GM12878 (cell line): ENCODE results near the gene ARMC6. TPM values are rescaled to one million over a fixed set of nuclear protein-coding genes. Genes with fewer than 3 reads are reported as not detected.

ENCODE experiments used
- ATAC-seq: fragments of 200-7000 bp; cut with Tn5 transposase; 3 replicates; pipeline ENCODE4 v1.9.1; 2020; ENCODE audit warnings: mild to moderate bottlenecking, moderate library complexity
- BruUV-seq: library from RNA; stranded (reverse); fragments of 400-500 nt; replicated peaks from 2 replicates; lab custom pipeline; 2021; lab: Mats Ljungman, UMichigan
- CTCF ChIA-PET: fragments of 300-600 bp; sonication (Branson Sonifier 250); formaldehyde crosslinking; extraction: SDS; loops from one replicate; lab custom pipeline; 2021; ENCODE audit warnings: inconsistent platforms; lab: Yijun Ruan, JAX
- POLR2A ChIA-PET: fragments of 350-600 bp; formaldehyde crosslinking; extraction: SDS; loops from one replicate; lab custom pipeline; 2021; ENCODE audit warnings: inconsistent platforms; lab: Charles Lee
- RAD21 ChIA-PET: fragments of 300-600 bp; sonication (Branson Sonifier 250); formaldehyde crosslinking; loops from one replicate; lab custom pipeline; 2023; ENCODE audit warnings: antibody characterized with exemption; ENCODE audit not compliant: unreplicated experiment; lab: Charles Lee
- SMC1A ChIA-PET: fragments of 300-600 bp; sonication (Branson Sonifier 250); formaldehyde crosslinking; loops from one replicate; lab custom pipeline; 2023; ENCODE audit not compliant: unreplicated experiment, uncharacterized antibody; lab: Charles Lee
- DNase-seq: peaks from one replicate; pipeline ENCODE4 v3.0.0-alpha.2; 2011; ENCODE audit warnings: low read depth, low spot score
- FAIRE-seq: peaks from 3 replicates; lab custom pipeline; 2011; peaks lifted over from hg19 to GRCh38; lab: Jason Lieb, UNC
- H2AFZ ChIP-seq: 2 replicates; pipeline ENCODE4 v1.6.0; 2011; ENCODE audit warnings: low read depth, low read length, control low read depth; ENCODE audit not compliant: control insufficient read depth
- H3K27ac ChIP-seq: 2 replicates; pipeline ENCODE4 v1.5.1; 2011; ENCODE audit warnings: control low read depth; ENCODE audit not compliant: control insufficient read depth, insufficient read depth
- H3K27me3 ChIP-seq, 2 experiments: replicated peaks in 1 of 2; 2 replicates each; pipeline versions ENCODE4 v1.6.0 to v1.6.1; 2011; ENCODE audit warnings: low read length in 1 of 2; ENCODE audit not compliant: control insufficient read depth in 2 of 2, insufficient read depth in 2 of 2
- H3K36me3 ChIP-seq, 2 experiments: 2 replicates each; pipeline ENCODE4 v1.5.1; 2011; ENCODE audit warnings: low read length in 1 of 2; ENCODE audit not compliant: control insufficient read depth in 2 of 2, insufficient read depth in 2 of 2
- H3K4me1 ChIP-seq: 2 replicates; pipeline ENCODE4 v1.6.1; 2011; ENCODE audit warnings: mild to moderate bottlenecking, low read length, moderate library complexity, mixed read lengths; ENCODE audit not compliant: control insufficient read depth, insufficient read depth
- H3K4me2 ChIP-seq: 2 replicates; pipeline ENCODE4 v1.6.0; 2011; ENCODE audit warnings: control low read depth; ENCODE audit not compliant: control insufficient read depth, insufficient read depth
- H3K4me3 ChIP-seq: fragments of 200-600 bp; sonication (generic); 2 replicates; pipeline ENCODE4 v1.5.1; 2016
- H3K79me2 ChIP-seq: 2 replicates; pipeline ENCODE4 v1.6.0; 2011; ENCODE audit warnings: low read length; ENCODE audit not compliant: control insufficient read depth, insufficient read depth
- H3K9ac ChIP-seq: 2 replicates; pipeline ENCODE4 v1.8.0; 2011; ENCODE audit warnings: low read length, control low read depth, mixed read lengths; ENCODE audit not compliant: control insufficient read depth, insufficient read depth
- H3K9me3 ChIP-seq: replicated peaks from 3 replicates; pipeline ENCODE4 v1.5.1; 2011; ENCODE audit warnings: mild to moderate bottlenecking, low read length; ENCODE audit not compliant: control insufficient read depth, insufficient read depth
- H4K20me1 ChIP-seq: 2 replicates; pipeline ENCODE4 v1.6.0; 2011; ENCODE audit not compliant: control insufficient read depth, insufficient read depth
- BACH1 ChIP-seq: fragments of 450-650 bp; IDR thresholded peaks from 2 replicates; pipeline ENCODE4 v1.6.1; 2017; ENCODE audit warnings: mild to moderate bottlenecking, borderline replicate concordance
- BHLHE40 ChIP-seq, 2 experiments: fragments of 450-650 bp in 1 of 2; IDR thresholded peaks; 2 replicates each; pipeline ENCODE4 v1.6.1; 2011 to 2017; ENCODE audit warnings: low read depth in 2 of 2, borderline replicate concordance in 1 of 2, improper control_type of control experiment in 1 of 2, low read length in 1 of 2, mild to moderate bottlenecking in 1 of 2
- GATAD2B ChIP-seq: fragments of 450-650 bp; conservative IDR thresholded peaks from 2 replicates; pipeline ENCODE4 v1.6.1; 2017; ENCODE audit warnings: low read depth, mild to moderate bottlenecking, moderate library complexity
- JUNB ChIP-seq: IDR thresholded peaks from 2 replicates; pipeline ENCODE4 v1.6.1; 2016; ENCODE audit warnings: antibody characterized with exemption, mild to moderate bottlenecking
- MTA2 ChIP-seq: fragments of 450-650 bp; IDR thresholded peaks from 2 replicates; pipeline ENCODE4 v1.6.1; 2016; ENCODE audit warnings: low read depth, mild to moderate bottlenecking, moderate library complexity
- NR2C2 ChIP-seq: IDR thresholded peaks from 2 replicates; pipeline ENCODE4 v1.6.1; 2011; ENCODE audit warnings: borderline replicate concordance, low read depth; ENCODE audit not compliant: control insufficient read depth, insufficient read length
- NR2F1 ChIP-seq: fragments of 450-650 bp; conservative IDR thresholded peaks from 2 replicates; pipeline ENCODE4 v1.6.1; 2017; ENCODE audit warnings: mild to moderate bottlenecking
- POLR2A ChIP-seq: IDR thresholded peaks from 2 replicates; pipeline ENCODE4 v1.6.1; 2011; ENCODE audit warnings: low read depth, mild to moderate bottlenecking, low read length
- RAD21 ChIP-seq: IDR thresholded peaks from 2 replicates; pipeline ENCODE4 v1.6.1; 2011; ENCODE audit warnings: mild to moderate bottlenecking, low read depth, low read length, moderate library complexity; ENCODE audit not compliant: insufficient read depth
- RELA ChIP-seq: fragments of 450-650 bp; IDR thresholded peaks from 2 replicates; pipeline ENCODE4 v1.8.0; 2014; ENCODE audit warnings: borderline replicate concordance; ENCODE audit not compliant: partially characterized antibody
- RUNX3 ChIP-seq: IDR thresholded peaks from 2 replicates; pipeline ENCODE4 v1.6.1; 2012; ENCODE audit warnings: low read length, inconsistent platforms
- SIN3A ChIP-seq: IDR thresholded peaks from 2 replicates; pipeline ENCODE4 v1.6.1; 2012; ENCODE audit warnings: low read depth, low read length, improper control_type of control experiment
- SMARCA5 ChIP-seq: fragments of 450-650 bp; IDR thresholded peaks from 2 replicates; pipeline ENCODE4 v1.6.1; 2017; ENCODE audit warnings: mild to moderate bottlenecking
- SPI1 ChIP-seq: IDR thresholded peaks from 2 replicates; pipeline ENCODE4 v1.6.1; 2011; ENCODE audit warnings: low read depth, mild to moderate bottlenecking, low read length, moderate library complexity, borderline replicate concordance; ENCODE audit not compliant: insufficient read depth
- STAT3 ChIP-seq: IDR thresholded peaks from 2 replicates; pipeline ENCODE4 v1.6.1; 2011; ENCODE audit warnings: low read depth, low read length, improper control_type of control experiment
- ZNF217 ChIP-seq: fragments of 450-650 bp; IDR thresholded peaks from 2 replicates; pipeline ENCODE4 v1.6.1; 2017; ENCODE audit warnings: antibody characterized with exemption, mild to moderate bottlenecking
- WGBS: methylation state at CpG from one replicate; pipeline ENCODE4 v1.1.6; 2016; ENCODE audit warnings: low lambda C conversion rate; ENCODE audit not compliant: insufficient replicate concordance, insufficient coverage; ENCODE audit errors: missing lambda C conversion rate; 5-methylcytosine and 5-hydroxymethylcytosine counted together
- in situ Hi-C: fragments of 300-500 bp; cut with MboI; formaldehyde crosslinking; loops from 9 replicates; pipeline ENCODE4 v1.14.3; 2018; ENCODE audit warnings: mixed read lengths
- intact Hi-C: fragments of 100-400 bp; cut with micrococcal nuclease; formaldehyde crosslinking; loops from one replicate; pipeline ENCODE4 v1.14.2; 2022; ENCODE audit not compliant: unreplicated experiment
- polyA plus RNA-seq, 11 experiments: library from polyadenylated mRNA; depleted of rRNA in 4 of 11; unstranded in 6 of 11; stranded (reverse) in 5 of 11; fragments of >200 nt; fragmentation: Nextera tagmentation in 4 of 11; fragmentation: Illumina TruSeq in 1 of 11; extraction: Ambion mirVana in 4 of 11; extraction: Trizol in 1 of 11; gene quantifications; 1 replicate in 1 of 11; 2 replicates in 10 of 11; pipeline versions ENCODE4 v1.2.1 to v1.2.3, GENCODE V29; 2011 to 2016; ENCODE audit warnings: inconsistent platforms in 2 of 11, missing spikeins in 2 of 11, low read depth in 1 of 11
- total RNA-seq, 4 experiments: library from RNA; depleted of rRNA in 3 of 4; stranded (reverse); fragments of >200 nt in 3 of 4; fragmentation: Illumina TruSeq in 1 of 4; extraction: Trizol in 1 of 4; gene quantifications; 2 replicates each; pipeline versions ENCODE4 v1.2.1 to v1.2.3, GENCODE V29; 2013 to 2021
- TF ChIP-seq, protein P1 (sequence below), 3 experiments: IDR thresholded peaks in 2 of 3; conservative IDR thresholded peaks in 1 of 3; 2 replicates each; pipeline ENCODE4 v1.5.1; 2011; ENCODE audit warnings: low read depth in 3 of 3, low read length in 3 of 3, mild to moderate bottlenecking in 3 of 3, control low read depth in 2 of 3, moderate library complexity in 2 of 3, inconsistent platforms in 1 of 3, mixed read lengths in 1 of 3; ENCODE audit not compliant: control insufficient read depth in 2 of 3, insufficient read depth in 1 of 3; ENCODE audit errors: extremely low read depth in 1 of 3
- TF ChIP-seq, protein P2 (sequence below): fragments of 450-650 bp; conservative IDR thresholded peaks from 2 replicates; pipeline ENCODE4 v1.6.1; 2017; ENCODE audit warnings: mild to moderate bottlenecking, moderate library complexity
- TF ChIP-seq, protein P3 (sequence below): IDR thresholded peaks from 2 replicates; pipeline ENCODE4 v1.6.1; 2011; ENCODE audit warnings: mild to moderate bottlenecking, low read depth, low read length, moderate library complexity; ENCODE audit not compliant: insufficient replicate concordance

Gene ARMC6
- total and polyA plus RNA-seq, 10 of the 15 experiments (the other 5 are each of a cell fraction or from before 2014, with no cell fraction given), result 1.1 to 64.4 (median 41.6) TPM

DNA sequence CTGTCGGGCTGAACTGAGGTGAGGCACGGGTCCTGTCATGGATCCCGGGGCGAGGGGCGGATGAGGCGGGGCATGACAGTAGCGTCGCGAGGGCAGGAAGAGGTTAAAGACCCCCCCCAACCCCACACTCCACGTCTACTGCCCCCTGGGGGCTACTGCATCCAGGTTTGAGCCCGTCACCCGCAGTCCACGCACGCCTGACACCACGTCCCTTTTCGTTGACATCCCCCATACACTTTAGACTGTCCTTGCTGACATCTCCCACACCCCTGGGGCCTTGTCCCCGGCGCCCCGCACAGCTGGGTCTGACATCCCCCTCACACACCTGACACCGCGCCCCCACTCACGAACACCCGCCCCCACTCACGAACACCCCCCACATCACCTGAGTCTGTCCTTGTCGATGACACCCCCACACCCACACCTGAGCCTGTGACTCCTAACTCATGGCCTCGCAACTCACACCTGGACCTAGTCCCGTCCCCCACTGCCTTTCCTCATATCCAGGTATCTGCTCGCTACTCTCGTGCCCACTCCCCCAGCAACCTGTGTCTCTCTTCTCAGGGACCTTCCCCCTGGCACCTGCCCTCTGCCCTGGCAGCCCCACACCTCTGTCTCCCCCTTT, 30.8 kb downstream of the ARMC6 start:
- Histone ChIP-seq H3K79me2 (peaks cover 26% of the 10 kb centered on the region), H3K27me3 (no peaks in the 10 kb centered on the region), H3K9me3 (no peaks in the 10 kb centered on the region), H3K27ac (peak overlapping the region; percentile 89), H3K36me3 (peaks cover 2 to 4% of the 10 kb centered on the region in 2 experiments; a peak in 3 of 4 replicates), H3K9ac (peak overlapping the region; percentile 89), H2AFZ (peak overlapping the region; percentile 85; the same call in 1 of the 2 replicates), H3K4me2 (peak overlapping the region; percentile 94), H4K20me1 (no peaks in the 10 kb centered on the region), H3K4me1 (peaks cover 21% of the 10 kb centered on the region), H3K4me3 (peak overlapping the region; percentile 95)
- ChIA-PET RAD21 (interaction anchor here (1.4 kb wide), 1 partner anchor 110 kb away, joined by 6 read pairs; no protein-coding TSS in a partner anchor), SMC1A (interaction anchor here (0.6 kb wide), 1 partner anchor 66 kb away, joined by 4 read pairs; no protein-coding TSS in a partner anchor), CTCF (interaction anchor here (1.8 kb wide), 2 partner anchors 52 to 110 kb away, joined by 5 to 9 read pairs; no protein-coding TSS in a partner anchor), POLR2A (interaction anchor here (1.0 to 1.9 kb wide), 2 partner anchors 105 to 145 kb away, joined by 4 to 6 read pairs; partner anchors contain the start of genes COPE, DDX49 and MEF2B)
- TF ChIP-seq, protein P1, sequence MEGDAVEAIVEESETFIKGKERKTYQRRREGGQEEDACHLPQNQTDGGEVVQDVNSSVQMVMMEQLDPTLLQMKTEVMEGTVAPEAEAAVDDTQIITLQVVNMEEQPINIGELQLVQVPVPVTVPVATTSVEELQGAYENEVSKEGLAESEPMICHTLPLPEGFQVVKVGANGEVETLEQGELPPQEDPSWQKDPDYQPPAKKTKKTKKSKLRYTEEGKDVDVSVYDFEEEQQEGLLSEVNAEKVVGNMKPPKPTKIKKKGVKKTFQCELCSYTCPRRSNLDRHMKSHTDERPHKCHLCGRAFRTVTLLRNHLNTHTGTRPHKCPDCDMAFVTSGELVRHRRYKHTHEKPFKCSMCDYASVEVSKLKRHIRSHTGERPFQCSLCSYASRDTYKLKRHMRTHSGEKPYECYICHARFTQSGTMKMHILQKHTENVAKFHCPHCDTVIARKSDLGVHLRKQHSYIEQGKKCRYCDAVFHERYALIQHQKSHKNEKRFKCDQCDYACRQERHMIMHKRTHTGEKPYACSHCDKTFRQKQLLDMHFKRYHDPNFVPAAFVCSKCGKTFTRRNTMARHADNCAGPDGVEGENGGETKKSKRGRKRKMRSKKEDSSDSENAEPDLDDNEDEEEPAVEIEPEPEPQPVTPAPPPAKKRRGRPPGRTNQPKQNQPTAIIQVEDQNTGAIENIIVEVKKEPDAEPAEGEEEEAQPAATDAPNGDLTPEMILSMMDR (IDR thresholded peaks at IDR 0.05 in 2 of 3, conservative IDR thresholded peaks at IDR 0.05 in 1 of 3; ENCODE audit: control insufficient read depth in 2 of 3, extremely low read depth in 1 of 3, insufficient read depth in 1 of 3, low read depth in 3 of 3, low read length in 3 of 3), result peak in 2 of 3 experiments; percentile 40 to 41; a peak in 4 of 6 replicates
- TF ChIP-seq SIN3A (peak; percentile 10; the same call in 1 of the 2 replicates), MTA2 (0 out of 2 replicates have a peak, but pooled peaks have one; percentile 17), RELA (peak; percentile 49), STAT3 (no peak), RAD21 (peak; percentile 12; the same call in 1 of the 2 replicates), POLR2A (peak; percentile 27; the same call in 1 of the 2 replicates), NR2C2 (no peak), SMARCA5 (0 out of 2 replicates have a peak, but pooled peaks have one; percentile 52), BHLHE40 (IDR thresholded peaks at IDR 0.05; ENCODE audit: borderline replicate concordance in 1 of 2, low read depth in 2 of 2, low read length in 1 of 2) (no peak), GATAD2B (peak; percentile 16; the same call in 1 of the 2 replicates), NR2F1 (peak; percentile 59), BACH1 (peak; percentile 78; the same call in 1 of the 2 replicates), SPI1 (no peak), JUNB (no peak), ZNF217 (0 out of 2 replicates have a peak, but pooled peaks have one; percentile 17), RUNX3 (peak; percentile 39; the same call in 1 of the 2 replicates)
- TF ChIP-seq, protein P2, sequence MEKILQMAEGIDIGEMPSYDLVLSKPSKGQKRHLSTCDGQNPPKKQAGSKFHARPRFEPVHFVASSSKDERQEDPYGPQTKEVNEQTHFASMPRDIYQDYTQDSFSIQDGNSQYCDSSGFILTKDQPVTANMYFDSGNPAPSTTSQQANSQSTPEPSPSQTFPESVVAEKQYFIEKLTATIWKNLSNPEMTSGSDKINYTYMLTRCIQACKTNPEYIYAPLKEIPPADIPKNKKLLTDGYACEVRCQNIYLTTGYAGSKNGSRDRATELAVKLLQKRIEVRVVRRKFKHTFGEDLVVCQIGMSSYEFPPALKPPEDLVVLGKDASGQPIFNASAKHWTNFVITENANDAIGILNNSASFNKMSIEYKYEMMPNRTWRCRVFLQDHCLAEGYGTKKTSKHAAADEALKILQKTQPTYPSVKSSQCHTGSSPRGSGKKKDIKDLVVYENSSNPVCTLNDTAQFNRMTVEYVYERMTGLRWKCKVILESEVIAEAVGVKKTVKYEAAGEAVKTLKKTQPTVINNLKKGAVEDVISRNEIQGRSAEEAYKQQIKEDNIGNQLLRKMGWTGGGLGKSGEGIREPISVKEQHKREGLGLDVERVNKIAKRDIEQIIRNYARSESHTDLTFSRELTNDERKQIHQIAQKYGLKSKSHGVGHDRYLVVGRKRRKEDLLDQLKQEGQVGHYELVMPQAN, result peak; percentile 81
- TF ChIP-seq, protein P3, sequence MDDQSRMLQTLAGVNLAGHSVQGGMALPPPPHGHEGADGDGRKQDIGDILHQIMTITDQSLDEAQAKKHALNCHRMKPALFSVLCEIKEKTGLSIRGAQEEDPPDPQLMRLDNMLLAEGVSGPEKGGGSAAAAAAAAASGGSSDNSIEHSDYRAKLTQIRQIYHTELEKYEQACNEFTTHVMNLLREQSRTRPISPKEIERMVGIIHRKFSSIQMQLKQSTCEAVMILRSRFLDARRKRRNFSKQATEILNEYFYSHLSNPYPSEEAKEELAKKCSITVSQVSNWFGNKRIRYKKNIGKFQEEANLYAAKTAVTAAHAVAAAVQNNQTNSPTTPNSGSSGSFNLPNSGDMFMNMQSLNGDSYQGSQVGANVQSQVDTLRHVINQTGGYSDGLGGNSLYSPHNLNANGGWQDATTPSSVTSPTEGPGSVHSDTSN, result no peak
- in situ Hi-C loops (no loop called here), intact Hi-C loops (no loop called here)
- ATAC-seq, result no peak; the same call in 2 of the 3 replicates
- no TSS peak for BruUV-seq
- FAIRE-seq, result no peak
- no peak for DNase-seq
- WGBS, result 4% methylated on average over 23 of the region's 29 CpGs
